Measurements from ENCODE around the gene DUSP8. TPM values are rescaled to one million over a fixed set of nuclear protein-coding genes. Genes with fewer than 3 reads are reported as not detected.

DUSP8 gene
- total and polyA plus RNA-seq, 2 of the 8 experiments (the other 6 are each of a cell fraction or from before 2014, with no cell fraction given), result 2.8 to 3.6 TPM

DNA sequence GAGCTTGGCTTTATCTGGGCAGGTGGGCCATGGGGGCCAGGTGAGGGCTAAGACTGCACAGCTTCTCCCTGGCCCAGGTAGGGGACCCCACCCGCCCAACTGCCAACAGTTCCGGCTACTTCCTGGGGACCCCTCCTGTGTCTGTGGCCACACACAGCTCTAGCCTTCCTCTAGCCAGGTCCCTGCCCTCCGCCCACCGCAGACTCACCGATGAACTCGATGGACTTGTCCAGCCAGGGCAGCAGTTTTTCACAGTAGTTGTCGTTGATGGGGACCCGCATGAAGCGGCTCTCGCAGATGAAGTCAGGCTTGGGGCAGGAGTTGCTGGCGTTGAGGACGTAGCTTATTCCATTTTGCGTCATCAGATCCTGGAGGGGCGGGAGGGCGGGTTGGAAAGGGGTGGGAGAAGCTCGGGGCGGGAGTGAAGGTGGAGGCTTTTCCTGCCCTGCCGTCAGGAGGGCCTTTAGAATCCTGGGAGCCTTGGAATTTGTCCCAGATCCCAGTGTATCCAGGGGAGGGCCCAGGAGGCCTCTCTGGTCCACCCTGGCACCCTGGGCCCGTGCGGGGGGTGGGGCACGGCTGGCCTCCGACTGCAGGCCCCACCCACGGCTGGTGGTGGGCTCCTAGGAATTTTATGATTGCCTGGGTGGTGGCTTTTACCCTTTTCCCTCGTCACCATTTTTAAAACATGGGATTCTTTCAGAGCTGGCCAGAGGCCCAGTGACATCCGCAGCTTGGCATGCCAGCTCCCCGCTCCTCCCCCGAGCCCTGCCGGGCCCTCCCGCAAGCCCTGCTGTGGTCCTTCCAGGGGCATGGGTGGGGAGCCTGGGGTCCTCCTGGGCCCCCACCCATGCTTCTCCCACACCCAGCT, 13.9 kb downstream of the DUSP8 start:
- no peak overlapping the region for H3K56ac ChIP-seq (replicated peaks; ENCODE audit: insufficient read length, low read depth, low read length)
- H3K4ac ChIP-seq (replicated peaks; ENCODE audit: insufficient read length, low read depth, low read length), result no peak overlapping the region
- peaks cover 8 to 47% (median 39%) of the 10 kb centered on the region in 4 experiments for H3K4me1 ChIP-seq (replicated peaks in 1 of 4; ENCODE audit: control insufficient read depth in 3 of 4, insufficient read depth in 4 of 4, low read length in 3 of 4)
- H3K4me2 ChIP-seq (ENCODE audit: insufficient read depth in 1 of 2, low read depth in 2 of 2, low read length in 2 of 2), result peak overlapping the region; percentile 42 to 69; a peak in 2 of 4 replicates
- DNase-seq (ENCODE audit: low read depth in 1 of 2, low spot score in 2 of 2) (no peak), FAIRE-seq (no peak)
- H3K36me3 ChIP-seq (ENCODE audit: control insufficient read depth in 2 of 4, insufficient read depth in 4 of 4, low read length in 3 of 4), result no peaks in the 10 kb centered on the region; a peak in 1 of 8 replicates
- no peak overlapping the region for H3K27ac ChIP-seq (ENCODE audit: low read depth, low read length)
- peak overlapping the region; percentile 88 for H3K18ac ChIP-seq (ENCODE audit: extremely low read depth, low read length)
- no peak overlapping the region for H4K8ac ChIP-seq (ENCODE audit: extremely low read depth, insufficient read depth, low read length)
- peak overlapping the region; percentile 65; the same call in 1 of the 2 replicates for H2AK5ac ChIP-seq (ENCODE audit: low read depth, low read length)
- ChIA-PET CTCF (ENCODE audit: partially characterized antibody) (interaction anchor here (0.6 to 9.6 kb wide), 8 partner anchors 9 to 59 kb away, joined by 3 to 140 read pairs (median 4); partner anchors contain the start of gene DUSP8), POLR2A (ENCODE audit: partially characterized antibody) (interaction anchor here (0.8 to 7.0 kb wide), 5 partner anchors 10 to 717 kb away, joined by 3 to 60 read pairs (median 6); partner anchors contain the start of gene KRTAP5-1)
- H2BK12ac ChIP-seq (ENCODE audit: low read depth, low read length), result peak overlapping the region; percentile 98; the same call in 1 of the 2 replicates
- no peak overlapping the region for H3K14ac ChIP-seq (ENCODE audit: insufficient read length)
- H3K9ac ChIP-seq (replicated peaks in 1 of 4; ENCODE audit: extremely low read depth in 1 of 4, low read depth in 3 of 4, low read length in 3 of 4), result no peak overlapping the region; a peak in 2 of 7 replicates
- H2BK20ac ChIP-seq (ENCODE audit: low read length), result peak overlapping the region; percentile 97; the same call in 1 of the 2 replicates
- H2BK5ac ChIP-seq (ENCODE audit: low read depth, low read length), result peak overlapping the region; percentile 79; the same call in 1 of the 2 replicates
- H2AFZ ChIP-seq (ENCODE audit: low read length), result no peak overlapping the region
- H4K5ac ChIP-seq (ENCODE audit: insufficient read length, low read depth, low read length), result no peak overlapping the region
- no peaks in the 10 kb centered on the region; the same call in 1 of the 2 replicates for H3K23me2 ChIP-seq (ENCODE audit: low read depth, low read length)
- peaks cover 18 to 49% (median 43%) of the 10 kb centered on the region in 4 experiments for H3K27me3 ChIP-seq (replicated peaks in 1 of 4; ENCODE audit: control insufficient read depth in 3 of 4, extremely low read depth in 1 of 4, insufficient read depth in 3 of 4, low read length in 3 of 4)
- H3K4me3 ChIP-seq (ENCODE audit: extremely low read depth in 1 of 4, insufficient read depth in 2 of 4, low read depth in 3 of 4, low read length in 4 of 4), result 0 out of 8 replicates have a peak overlapping the region, but pooled peaks of 1 of the 4 experiments have one; percentile 4
- no peaks in the 10 kb centered on the region for H3K9me3 ChIP-seq (ENCODE audit: insufficient read depth in 2 of 2, low read depth in 1 of 2, low read length in 1 of 2)
- peak overlapping the region; percentile 88 for H4K91ac ChIP-seq (replicated peaks; ENCODE audit: insufficient read length, low read length)
- no peak overlapping the region for H3K23ac ChIP-seq (ENCODE audit: insufficient read length)
- H3K79me2 ChIP-seq (ENCODE audit: control insufficient read depth in 1 of 2, insufficient read depth in 2 of 2, low read length in 2 of 2), result no peaks in the 10 kb centered on the region
- peak overlapping the region; percentile 92 for H2BK15ac ChIP-seq (ENCODE audit: low read length)
- H4K20me1 ChIP-seq (replicated peaks in 1 of 2; ENCODE audit: control insufficient read depth in 1 of 2, insufficient read depth in 2 of 2, low read length in 2 of 2), result peaks cover 2 to 17% of the 10 kb centered on the region in 2 experiments
- no peaks in the 10 kb centered on the region for H3K79me1 ChIP-seq (ENCODE audit: low read depth, low read length)
- H2BK120ac ChIP-seq (replicated peaks; ENCODE audit: low read depth, low read length), result no peak overlapping the region
- WGBS, 2 experiments (ENCODE audit: extremely low coverage in 1 of 2, insufficient coverage in 1 of 2, insufficient read length in 1 of 2, insufficient replicate concordance in 2 of 2, low coverage in 1 of 2, low lambda C conversion rate in 2 of 2, missing lambda C conversion rate in 1 of 2), result 70% methylated on average over 29 of the region's 29 CpGs; no CpG with 5 or more reads in 1 of the 2 experiments
- TF ChIP-seq MAFK (IDR thresholded peaks at IDR 0.05; ENCODE audit: low read depth, low read length), result no peak
- TF ChIP-seq, protein P1, sequence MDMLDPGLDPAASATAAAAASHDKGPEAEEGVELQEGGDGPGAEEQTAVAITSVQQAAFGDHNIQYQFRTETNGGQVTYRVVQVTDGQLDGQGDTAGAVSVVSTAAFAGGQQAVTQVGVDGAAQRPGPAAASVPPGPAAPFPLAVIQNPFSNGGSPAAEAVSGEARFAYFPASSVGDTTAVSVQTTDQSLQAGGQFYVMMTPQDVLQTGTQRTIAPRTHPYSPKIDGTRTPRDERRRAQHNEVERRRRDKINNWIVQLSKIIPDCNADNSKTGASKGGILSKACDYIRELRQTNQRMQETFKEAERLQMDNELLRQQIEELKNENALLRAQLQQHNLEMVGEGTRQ (IDR thresholded peaks at IDR 0.05; ENCODE audit: low read length), result no peak
- no peak for TF ChIP-seq TBP (IDR thresholded peaks at IDR 0.05; ENCODE audit: low read depth, low read length)
- no peak for TF ChIP-seq HDAC6 (IDR thresholded peaks at IDR 0.05; ENCODE audit: low read depth, low read length)
- no peak for TF ChIP-seq EZH2 (IDR thresholded peaks at IDR 0.05; ENCODE audit: low read depth, low read length, severe bottlenecking)
- no peak for TF ChIP-seq PHF8 (conservative IDR thresholded peaks at IDR 0.05; ENCODE audit: low read depth, low read length)
- no peak for TF ChIP-seq HDAC2 (IDR thresholded peaks at IDR 0.05; ENCODE audit: borderline replicate concordance in 1 of 2, low read depth in 2 of 2, low read length in 2 of 2)
- TF ChIP-seq NANOG (IDR thresholded peaks at IDR 0.05; ENCODE audit: insufficient read depth, low read depth, low read length, poor library complexity, severe bottlenecking), result no peak
